ENCODE measurements around the gene PLAAT2. TPM values are rescaled to one million over a fixed set of nuclear protein-coding genes. Genes with fewer than 3 reads are reported as not detected.

The PLAAT2 gene
- total RNA-seq, 4 donors from 2014 or later, result 0.47 TPM; not detected in 3

DNA sequence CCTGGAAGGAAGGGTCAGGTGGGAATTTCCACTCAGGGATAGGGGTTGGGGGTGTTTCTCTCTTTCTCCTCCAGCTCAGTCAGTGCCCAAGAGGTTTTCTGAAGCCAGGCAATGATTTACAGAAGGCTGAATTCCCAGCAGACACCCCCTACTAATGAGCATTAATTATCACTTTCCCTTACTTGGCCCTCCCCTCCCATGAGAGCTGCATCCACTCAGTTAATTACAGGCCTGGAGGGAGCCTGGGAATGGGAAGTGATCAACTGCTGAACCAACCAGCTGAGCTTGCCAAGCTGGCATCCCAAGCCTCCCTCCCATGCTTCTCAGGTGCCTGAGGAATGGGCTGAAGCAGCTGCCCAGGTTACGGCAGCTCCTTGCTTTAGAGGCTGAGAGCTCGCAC lies 56.3 kb downstream of the PLAAT2 start:
- Histone ChIP-seq H3K36me3 (no peaks in the 10 kb centered on the region), H3K27ac (no peak overlapping the region), H3K4me3 (no peak overlapping the region), H3K4me1 (peaks cover 0 to 9% (median 3%) of the 10 kb centered on the region in 3 donors), H3K27me3 (no peaks in the 10 kb centered on the region), H3K9me3 (no peaks in the 10 kb centered on the region)
- no peak for DNase-seq
- TF ChIP-seq POLR2A (IDR thresholded peaks at IDR 0.05), result no peak
- TF ChIP-seq, protein P1, sequence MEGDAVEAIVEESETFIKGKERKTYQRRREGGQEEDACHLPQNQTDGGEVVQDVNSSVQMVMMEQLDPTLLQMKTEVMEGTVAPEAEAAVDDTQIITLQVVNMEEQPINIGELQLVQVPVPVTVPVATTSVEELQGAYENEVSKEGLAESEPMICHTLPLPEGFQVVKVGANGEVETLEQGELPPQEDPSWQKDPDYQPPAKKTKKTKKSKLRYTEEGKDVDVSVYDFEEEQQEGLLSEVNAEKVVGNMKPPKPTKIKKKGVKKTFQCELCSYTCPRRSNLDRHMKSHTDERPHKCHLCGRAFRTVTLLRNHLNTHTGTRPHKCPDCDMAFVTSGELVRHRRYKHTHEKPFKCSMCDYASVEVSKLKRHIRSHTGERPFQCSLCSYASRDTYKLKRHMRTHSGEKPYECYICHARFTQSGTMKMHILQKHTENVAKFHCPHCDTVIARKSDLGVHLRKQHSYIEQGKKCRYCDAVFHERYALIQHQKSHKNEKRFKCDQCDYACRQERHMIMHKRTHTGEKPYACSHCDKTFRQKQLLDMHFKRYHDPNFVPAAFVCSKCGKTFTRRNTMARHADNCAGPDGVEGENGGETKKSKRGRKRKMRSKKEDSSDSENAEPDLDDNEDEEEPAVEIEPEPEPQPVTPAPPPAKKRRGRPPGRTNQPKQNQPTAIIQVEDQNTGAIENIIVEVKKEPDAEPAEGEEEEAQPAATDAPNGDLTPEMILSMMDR (IDR thresholded peaks at IDR 0.05), result no peak
- 100% methylated on average over 1 of the region's 2 CpGs; no CpG with 5 or more reads in 1 of the 2 donors for WGBS, 2 donors
- intact Hi-C loops (cut with DNase I), result no loop called here

DNA sequence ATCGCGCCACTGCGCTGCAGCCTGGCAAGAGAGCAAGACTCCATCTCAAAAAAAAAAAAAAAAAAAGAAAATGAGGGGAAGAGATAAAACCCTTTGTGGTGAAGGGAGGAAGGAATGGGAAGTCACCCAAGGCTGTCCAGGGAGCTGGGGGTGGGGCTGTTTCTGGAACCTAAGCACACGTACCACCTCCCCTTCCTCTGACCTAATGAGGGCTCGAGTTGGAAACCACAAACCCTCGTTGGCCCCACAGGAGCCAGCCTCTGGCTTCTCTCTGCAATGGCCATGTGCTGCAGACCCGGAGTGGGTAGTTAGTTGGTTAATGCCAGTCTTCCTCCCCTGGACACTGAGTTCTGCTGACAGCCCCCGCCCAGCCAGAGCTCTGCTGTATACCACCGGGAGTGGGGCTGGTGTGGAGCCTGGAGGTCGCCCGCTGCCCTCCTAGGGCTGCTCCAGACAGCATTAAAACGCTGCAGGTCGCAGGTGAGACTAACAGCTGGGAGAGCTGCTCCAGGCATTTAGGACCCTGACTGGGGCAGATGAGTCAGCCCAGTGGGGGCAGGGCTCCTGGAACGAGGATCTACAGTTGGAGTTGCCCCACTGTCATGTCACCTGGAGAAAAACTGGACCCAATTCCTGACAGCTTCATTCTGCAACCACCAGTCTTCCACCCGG lies 57.2 kb downstream of the PLAAT2 start, which contains the start of gene LGALS12:
Gene LGALS12 (plus strand): TSS at position 228 of the 672 bp plus-strand sequence. CDS start 375 bp downstream, at position 603.
- Histone ChIP-seq H3K9me3 (peaks cover 0 to 3% (median 2%) of the 10 kb centered on the region in 3 donors), H3K27ac (no peak within 1 kb of the TSS), H3K4me1 (peaks cover 0 to 7% (median 3%) of the 10 kb centered on the region in 3 donors), H3K4me3 (no peak within 1 kb of the TSS), H3K27me3 (no peaks in the 10 kb centered on the region), H3K36me3 (no peaks in the 10 kb centered on the region)
- intact Hi-C loops (cut with DNase I), result no loop called here
- TF ChIP-seq POLR2A (IDR thresholded peaks at IDR 0.05), result no peak
- TF ChIP-seq, protein P1 (IDR thresholded peaks at IDR 0.05), result no peak
- no peak for DNase-seq
- WGBS, 2 donors, result 64 to 78% methylated on average over 8 to 14 of the region's 15 CpGs

DNA sequence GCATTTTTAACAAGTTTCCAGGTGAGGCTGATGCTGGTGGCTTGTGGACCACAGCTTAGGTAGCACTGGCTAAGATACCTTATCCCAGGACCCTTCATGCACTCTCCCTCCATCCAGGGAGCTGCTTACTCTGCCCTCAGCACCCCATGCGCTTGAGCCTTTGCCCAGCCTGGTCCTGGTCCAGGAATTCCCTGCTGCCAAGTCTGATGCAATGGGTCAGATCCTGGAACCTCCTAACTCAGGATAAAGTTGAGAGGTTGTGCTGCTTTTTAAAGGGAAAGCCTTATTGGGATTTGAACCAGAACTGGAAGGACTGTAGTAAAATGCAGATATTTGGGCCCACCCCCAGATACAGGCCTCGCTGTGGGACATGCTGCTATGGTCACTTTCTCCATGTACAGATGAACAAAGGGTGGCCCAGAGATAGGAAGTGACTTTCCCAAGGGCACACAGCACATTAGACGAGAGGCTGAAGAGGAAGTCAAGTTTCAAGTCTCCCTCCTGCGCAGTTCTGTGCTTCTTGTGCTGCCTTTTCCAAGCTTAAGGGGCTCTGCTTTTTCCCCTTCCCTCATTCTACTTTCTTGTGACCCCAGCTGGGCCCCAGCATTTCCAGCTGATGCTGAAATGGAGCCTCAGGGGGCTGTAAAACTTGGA lies 58.1 kb downstream of the PLAAT2 start:
- TF ChIP-seq, protein P1 (IDR thresholded peaks at IDR 0.05), result no peak
- TF ChIP-seq POLR2A (IDR thresholded peaks at IDR 0.05), result no peak

DNA sequence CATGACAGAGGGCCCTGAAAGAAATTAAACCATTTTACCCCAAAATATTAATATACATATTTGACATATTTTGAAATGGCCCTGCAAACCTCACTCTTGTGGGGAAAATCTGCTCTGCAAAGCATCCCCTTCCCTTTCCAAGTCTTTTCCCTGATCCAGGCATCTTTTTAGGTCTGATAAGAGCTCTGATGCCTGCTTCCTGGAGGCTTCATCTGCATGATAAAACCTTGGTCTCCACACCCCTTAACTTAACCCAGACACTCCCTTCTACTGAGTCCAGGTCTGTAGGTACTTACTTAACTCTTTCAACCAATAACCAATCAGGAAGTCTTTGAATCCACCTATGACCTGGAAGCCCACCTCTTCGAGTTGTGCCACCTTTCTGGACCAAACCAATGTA lies 59.1 kb downstream of the PLAAT2 start:
- TF ChIP-seq POLR2A (IDR thresholded peaks at IDR 0.05), result no peak
- TF ChIP-seq, protein P1 (IDR thresholded peaks at IDR 0.05), result no peak
- intact Hi-C loops (cut with DNase I), result no loop called here
- H3K27me3 ChIP-seq, result no peaks in the 10 kb centered on the region
- DNase-seq, result no peak
- no peaks in the 10 kb centered on the region for H3K36me3 ChIP-seq
- H3K27ac ChIP-seq, result no peak overlapping the region
- 58 to 75% methylated on average over 1 of the region's 1 CpG for WGBS, 2 donors
- H3K9me3 ChIP-seq, result peaks cover 0 to 22% (median 20%) of the 10 kb centered on the region in 3 donors
- H3K4me1 ChIP-seq, result peaks cover 0 to 4% (median 0%) of the 10 kb centered on the region in 3 donors
- no peak overlapping the region for H3K4me3 ChIP-seq

More for the DNA sequence above, 58.1 kb downstream of the PLAAT2 start:
- Histone ChIP-seq H3K4me1 (peaks cover 0 to 4% (median 0%) of the 10 kb centered on the region in 3 donors), H3K27ac (no peak overlapping the region), H3K36me3 (no peaks in the 10 kb centered on the region), H3K27me3 (no peaks in the 10 kb centered on the region), H3K9me3 (peaks cover 0 to 12% (median 11%) of the 10 kb centered on the region in 3 donors), H3K4me3 (no peak overlapping the region)
- no peak for DNase-seq
- intact Hi-C loops (cut with DNase I), result no loop called here
- WGBS, 2 donors, result 60 to 74% methylated on average over 2 to 3 of the region's 4 CpGs

DNA sequence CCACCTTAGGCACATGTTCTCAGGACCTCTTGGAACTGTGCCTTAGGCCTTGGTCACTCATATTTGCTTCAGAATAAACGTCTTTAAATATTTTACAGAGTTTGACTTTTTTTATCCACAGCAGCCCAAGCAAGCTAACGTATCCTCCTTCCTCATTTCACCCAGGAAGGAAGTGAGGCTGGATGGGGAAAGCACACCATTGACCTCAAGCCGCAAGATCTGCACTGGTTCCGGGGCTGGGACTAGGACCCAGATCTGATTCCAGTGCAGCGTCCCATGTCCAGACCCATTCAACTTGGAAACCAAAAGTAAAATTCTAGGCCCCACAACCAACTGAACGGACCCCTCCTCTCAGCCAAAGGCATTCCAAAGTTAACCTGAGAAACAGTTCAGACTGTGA lies 59.7 kb downstream of the PLAAT2 start:
- peaks cover 0 to 28% (median 20%) of the 10 kb centered on the region in 3 donors for H3K9me3 ChIP-seq
- 79 to 80% methylated on average over 4 to 6 of the region's 6 CpGs for WGBS, 2 donors
- no peak overlapping the region for H3K4me3 ChIP-seq
- intact Hi-C loops (cut with DNase I), result no loop called here
- H3K27me3 ChIP-seq, result peaks cover 0 to 4% (median 0%) of the 10 kb centered on the region in 4 donors
- H3K36me3 ChIP-seq, result no peaks in the 10 kb centered on the region
- no peak for TF ChIP-seq POLR2A (IDR thresholded peaks at IDR 0.05)
- TF ChIP-seq, protein P1 (IDR thresholded peaks at IDR 0.05), result no peak
- no peak overlapping the region for H3K27ac ChIP-seq
- DNase-seq, result no peak
- peaks cover 0 to 4% (median 0%) of the 10 kb centered on the region in 3 donors for H3K4me1 ChIP-seq
